Germinal center (tissue), 1 donor: ENCODE data around the gene HOXB5.

Experiments used
- DNase-seq: peaks from one replicate; pipeline ENCODE4 v3.0.0; 2012; ENCODE audit warnings: mixed read lengths, low spot score

HOXB5 gene

GRCh38 chr17:48571826-48572417 lies 21.7 kb downstream of the HOXB5 start:
- DNase-seq: no peak

DNA sequence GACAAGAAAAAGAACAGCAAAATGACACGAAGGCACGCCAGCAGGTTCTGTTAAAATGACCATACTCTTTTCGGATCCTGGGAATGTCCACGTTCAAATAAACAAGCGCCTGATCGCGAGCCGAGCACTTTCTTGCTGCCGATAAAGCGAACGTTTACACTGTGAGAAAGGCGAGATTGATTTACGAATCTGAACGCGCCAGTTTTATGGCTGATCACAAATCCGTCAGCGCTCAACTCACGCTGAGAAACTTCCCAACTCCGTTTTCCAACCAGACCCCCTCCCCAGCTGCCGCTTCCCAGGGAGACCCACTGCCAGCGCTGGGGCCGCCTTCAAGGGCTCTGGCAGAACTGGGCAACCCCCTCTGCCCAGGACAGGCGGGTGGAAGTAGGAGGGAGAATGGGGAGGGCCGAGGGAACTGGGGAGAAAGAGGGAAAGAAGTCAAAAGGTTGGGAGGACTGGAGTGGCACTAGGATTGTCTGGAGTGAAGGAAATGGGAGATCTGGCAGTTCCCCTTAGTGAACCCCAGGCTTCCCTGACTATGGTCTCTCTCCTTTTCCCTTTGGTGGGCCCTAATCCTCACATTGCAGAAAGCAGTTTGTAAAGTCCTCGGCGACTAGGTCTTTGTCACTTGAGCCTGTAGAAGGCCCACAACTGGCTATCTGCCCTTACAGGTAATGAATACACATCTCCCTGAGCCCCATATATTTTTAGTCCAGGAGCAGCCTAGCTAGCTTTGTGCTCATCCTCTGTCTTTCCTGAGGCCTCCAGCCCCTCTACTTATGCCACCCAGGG lies 22.4 kb downstream of the HOXB5 start:
- no peak for DNase-seq

DNA sequence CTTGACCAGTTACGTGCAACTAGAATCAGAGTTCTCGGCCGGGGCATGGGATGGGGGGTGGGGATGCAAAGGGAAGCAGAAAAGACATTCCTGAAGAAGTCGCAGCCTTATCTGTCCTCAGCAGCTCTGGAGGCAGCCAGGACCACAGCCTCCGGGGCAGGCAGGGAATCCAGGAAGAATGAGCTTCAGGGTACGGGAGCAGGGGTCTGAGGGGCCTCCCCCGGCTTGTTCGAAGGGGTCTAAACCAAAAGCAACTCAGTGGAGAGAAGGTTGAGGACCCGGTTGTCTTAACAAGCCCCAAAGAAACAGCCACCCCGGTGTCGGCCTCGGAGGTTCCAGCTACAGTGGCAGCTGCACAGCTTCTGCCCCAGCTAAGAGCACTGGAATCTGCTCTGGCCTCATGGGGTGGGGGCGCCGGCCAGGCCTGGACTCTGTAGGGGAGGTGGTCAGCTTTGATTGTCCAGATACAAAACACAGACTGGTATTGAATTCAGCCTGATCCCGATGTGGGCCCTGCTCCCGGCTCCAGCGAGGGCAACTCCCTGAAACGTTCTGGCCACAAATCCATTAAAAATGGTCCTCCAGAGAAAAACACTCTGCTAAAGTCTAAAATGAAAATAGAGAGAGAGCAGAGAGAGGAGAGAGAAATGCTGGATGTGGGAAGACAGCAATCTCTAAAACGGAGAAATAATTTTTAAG lies 23.1 kb downstream of the HOXB5 start:
- DNase-seq: no peak

GRCh38 chr17:48569674-48570324 lies 23.8 kb downstream of the HOXB5 start:
- no peak for DNase-seq

DNA sequence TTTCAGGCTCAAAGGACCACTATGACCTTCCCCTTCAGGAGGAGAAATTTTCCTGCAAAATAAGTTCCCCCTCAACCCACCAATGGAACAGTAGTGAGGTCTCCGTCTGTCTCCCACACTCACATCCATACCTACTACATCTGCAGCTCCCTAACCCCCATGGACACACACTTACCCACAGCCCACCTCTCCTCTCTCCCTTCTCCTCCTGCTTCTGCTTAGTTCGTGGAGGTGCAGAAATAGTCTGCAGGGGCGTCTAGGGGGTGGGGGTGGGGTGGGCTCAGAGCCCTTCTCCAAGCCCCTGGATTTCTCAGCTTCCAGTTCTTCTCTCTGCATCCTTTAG lies 24.4 kb downstream of the HOXB5 start:
- no peak for DNase-seq

DNA sequence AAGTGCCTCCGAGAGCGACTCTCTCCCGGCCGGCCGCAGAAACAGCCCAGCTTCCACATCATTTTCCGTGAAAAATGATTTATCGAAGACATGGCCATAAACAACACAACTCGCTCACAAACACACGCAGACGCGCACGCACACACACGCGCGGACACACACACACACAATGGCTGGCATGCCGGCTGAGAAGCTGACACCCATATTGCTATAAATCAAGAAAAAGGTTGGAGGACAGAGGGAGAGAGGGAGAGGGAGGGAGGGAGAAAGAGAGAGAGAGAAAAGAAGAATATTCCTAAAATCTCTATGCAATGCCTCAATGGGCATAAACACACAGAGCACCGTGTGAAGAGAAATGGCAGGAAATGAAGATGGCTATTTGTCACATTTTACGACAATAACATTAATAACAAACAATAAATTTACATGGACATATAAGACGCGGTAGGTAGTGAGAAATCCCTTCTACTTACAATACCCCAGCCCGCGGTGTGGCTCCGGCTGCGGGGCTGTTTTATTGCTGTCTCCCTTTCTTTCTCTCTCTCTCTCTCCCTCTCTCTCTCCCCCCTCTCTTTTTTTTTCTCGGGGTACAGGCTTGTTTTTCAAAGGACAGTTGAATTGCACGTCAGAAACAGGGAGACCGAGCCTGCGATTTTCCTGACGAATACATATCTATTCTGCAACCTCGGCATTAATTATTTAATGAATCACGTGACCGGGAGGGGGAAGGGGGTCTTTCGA lies 24.9 kb downstream of the HOXB5 start:
- DNase-seq: no peak

- DNase-seq: no peak
These were observed 25.8 kb downstream of the HOXB5 start for GRCh38 chr17:48567646-48568354.

DNA sequence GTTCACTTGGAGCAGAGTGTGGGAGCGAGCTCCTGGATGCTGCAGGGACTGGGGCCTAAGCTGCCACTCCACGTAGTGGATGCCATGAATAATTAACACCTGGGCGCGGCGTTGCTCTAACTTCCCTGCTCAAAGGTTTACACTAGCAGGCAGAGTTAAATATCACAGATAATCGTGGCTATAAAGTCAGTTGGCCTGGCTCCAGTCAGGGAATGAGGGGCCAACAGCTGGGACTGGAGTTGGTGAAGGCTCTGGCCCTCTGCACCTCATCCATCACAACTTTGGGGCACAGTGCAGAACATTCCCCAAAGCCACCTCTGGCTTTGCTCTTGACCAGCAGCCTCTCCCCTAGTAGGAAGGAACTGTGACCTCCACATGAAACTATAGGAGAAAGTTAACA lies 26.4 kb downstream of the HOXB5 start:
- DNase-seq: no peak

GRCh38 chr17:48566717-48567116 lies 26.9 kb downstream of the HOXB5 start:
- no peak for DNase-seq

DNA sequence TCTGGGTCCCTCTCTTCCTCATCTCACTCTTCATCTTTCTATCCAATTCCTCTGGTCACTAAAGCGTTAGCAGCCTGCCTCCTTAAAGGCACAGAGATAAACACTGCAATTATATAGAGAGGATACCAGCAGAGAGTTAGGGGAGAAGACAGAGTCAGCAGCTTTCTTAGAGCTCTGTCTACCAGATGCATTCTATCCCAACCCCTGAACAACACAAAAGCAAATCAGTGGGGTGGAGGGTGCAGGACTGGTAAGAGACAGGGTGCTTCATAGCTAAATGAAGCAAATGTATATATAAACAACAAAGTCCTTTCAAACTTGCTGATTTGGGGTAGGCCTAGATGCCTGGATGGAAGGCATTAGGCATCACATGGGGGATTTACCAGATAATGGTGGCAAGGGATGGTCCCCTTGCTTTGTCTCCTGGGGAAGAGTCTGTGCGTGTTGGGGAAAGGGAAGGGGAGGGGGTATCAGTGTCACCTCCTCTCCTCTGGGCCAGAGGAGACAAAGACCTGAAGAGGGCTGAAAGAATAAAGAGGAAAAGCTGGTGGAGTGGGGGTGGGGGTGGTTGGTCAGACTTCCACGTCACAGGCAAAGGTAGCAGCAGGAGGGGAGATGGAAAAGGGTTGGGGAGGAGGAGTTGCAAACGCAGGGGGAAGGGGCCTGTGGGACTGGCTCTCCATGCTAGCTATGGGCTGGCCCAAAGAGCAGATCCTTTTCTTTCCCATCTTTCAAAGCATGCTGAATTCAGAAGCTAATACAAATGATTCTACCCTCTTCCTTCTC lies 27.5 kb downstream of the HOXB5 start:
- DNase-seq: no peak

- DNase-seq: no peak
These were observed 28.5 kb downstream of the HOXB5 start for GRCh38 chr17:48565022-48565554.

GRCh38 chr17:48564188-48565021 lies 29.2 kb downstream of the HOXB5 start:
- DNase-seq: no peak

GRCh38 chr17:48563867-48564187 lies 29.8 kb downstream of the HOXB5 start:
- DNase-seq: no peak

DNA sequence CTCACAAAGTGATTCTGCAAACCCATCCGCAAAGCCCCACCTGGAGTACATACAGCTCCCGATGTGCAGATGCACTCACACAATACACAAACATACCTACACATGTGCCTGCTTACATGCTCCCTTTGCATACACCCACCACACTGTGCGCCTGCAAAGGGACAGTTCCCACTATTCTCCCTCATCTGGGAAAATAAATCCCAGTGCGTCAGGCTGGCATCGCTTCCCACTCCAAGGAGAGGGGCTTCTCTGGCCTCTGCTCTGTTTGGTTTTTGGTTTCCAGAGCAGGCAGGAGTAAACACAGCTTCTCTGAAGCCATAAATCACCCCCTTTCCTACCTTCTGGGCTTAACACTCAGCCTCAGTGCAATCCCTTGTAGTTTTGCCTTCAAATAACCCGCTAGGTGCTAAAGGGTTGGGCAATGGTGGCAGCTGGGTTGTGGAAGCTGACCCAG lies 30.2 kb downstream of the HOXB5 start:
- no peak for DNase-seq

DNA sequence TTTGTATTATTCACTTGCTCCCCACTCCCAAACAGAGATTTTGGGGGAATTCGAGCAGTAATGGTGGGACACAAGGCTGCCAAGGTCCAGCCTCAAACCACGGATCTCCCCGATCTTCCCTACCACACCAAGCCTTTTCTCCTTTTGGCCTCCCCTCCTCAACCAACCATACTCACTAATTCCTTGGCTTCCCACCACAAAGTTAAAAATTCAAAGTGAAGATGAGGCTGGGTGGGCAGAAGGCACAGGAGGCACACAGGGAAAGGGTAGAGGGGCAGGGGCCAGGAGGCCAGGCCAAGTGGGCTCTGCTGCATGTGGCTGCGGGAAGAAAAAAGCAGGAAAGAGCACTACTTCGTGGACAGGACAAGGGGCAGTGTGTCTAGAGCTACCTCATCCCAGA lies 30.6 kb downstream of the HOXB5 start:
- no peak for DNase-seq

- no peak for DNase-seq
These were observed 31.4 kb downstream of the HOXB5 start for GRCh38 chr17:48561884-48562810.

GRCh38 chr17:48559840-48560817 lies 33.5 kb downstream of the HOXB5 start:
- no peak for DNase-seq
